ENCODE data around the gene CCR6. TPM values are rescaled to one million over a fixed set of nuclear protein-coding genes. Genes with fewer than 3 reads are reported as not detected.

CCR6 gene
- total and polyA plus RNA-seq, 2 of the 13 experiments (the other 11 are each of a cell fraction or from before 2014, with no cell fraction given), result 4.5 to 8.7 TPM

DNA sequence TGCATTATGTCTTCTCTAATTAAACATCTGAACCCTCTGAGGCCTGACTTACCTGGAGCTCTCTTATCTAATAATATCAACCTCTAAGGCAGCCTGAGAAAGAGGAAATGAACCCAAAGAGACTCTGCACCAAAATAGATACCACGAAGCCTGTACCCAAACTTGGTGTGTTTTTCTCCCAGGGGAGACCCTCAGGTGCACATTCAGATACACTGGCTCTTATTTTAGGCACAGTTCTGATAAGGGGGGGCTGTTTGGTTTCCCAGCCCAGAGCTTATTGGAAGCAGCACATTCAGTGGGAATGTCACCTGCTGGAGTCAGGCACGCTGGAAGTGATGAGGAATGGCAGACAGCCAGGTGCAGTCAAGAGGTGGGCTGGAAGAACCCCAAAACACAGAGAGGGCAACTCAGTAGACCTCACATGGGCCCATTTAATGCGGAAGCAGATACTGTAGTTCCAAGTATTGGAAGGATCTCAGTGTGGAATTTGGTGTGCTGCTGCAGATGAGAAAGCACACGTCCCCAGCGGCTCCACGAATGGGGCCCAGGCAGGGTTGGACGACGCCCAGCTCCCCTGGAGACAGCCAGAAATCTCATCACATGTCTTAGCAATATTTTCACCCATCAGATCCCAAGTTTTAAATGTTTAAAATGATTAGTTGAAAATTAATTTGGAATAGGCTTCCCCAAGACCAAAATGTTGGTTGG is 9.7 kb upstream of the CCR6 start:
- no peak overlapping the region for H2AFZ ChIP-seq (ENCODE audit: low read length)
- TF ChIP-seq KDM1A (CRISPR knock-in tag; IDR thresholded peaks at IDR 0.05) (no peak), DNMT3B (CRISPR knock-in tag; conservative IDR thresholded peaks at IDR 0.05) (no peak), ZNF75D (CRISPR knock-in tag; IDR thresholded peaks at IDR 0.05; ENCODE audit: borderline replicate concordance) (no peak), GFI1 (CRISPR knock-in tag; IDR thresholded peaks at IDR 0.05; ENCODE audit: borderline replicate concordance) (no peak), FOXA1 (IDR thresholded peaks at IDR 0.05) (no peak), FOXA1 (CRISPR knock-in tag; IDR thresholded peaks at IDR 0.05) (no peak), DNMT1 (CRISPR knock-in tag; IDR thresholded peaks at IDR 0.05) (no peak), ZNF678 (CRISPR knock-in tag; IDR thresholded peaks at IDR 0.05) (no peak), ZNF335 (CRISPR knock-in tag; IDR thresholded peaks at IDR 0.05) (no peak)
- TF ChIP-seq, protein P1, sequence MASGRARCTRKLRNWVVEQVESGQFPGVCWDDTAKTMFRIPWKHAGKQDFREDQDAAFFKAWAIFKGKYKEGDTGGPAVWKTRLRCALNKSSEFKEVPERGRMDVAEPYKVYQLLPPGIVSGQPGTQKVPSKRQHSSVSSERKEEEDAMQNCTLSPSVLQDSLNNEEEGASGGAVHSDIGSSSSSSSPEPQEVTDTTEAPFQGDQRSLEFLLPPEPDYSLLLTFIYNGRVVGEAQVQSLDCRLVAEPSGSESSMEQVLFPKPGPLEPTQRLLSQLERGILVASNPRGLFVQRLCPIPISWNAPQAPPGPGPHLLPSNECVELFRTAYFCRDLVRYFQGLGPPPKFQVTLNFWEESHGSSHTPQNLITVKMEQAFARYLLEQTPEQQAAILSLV (CRISPR knock-in tag; IDR thresholded peaks at IDR 0.05; ENCODE audit: borderline replicate concordance), result no peak
- TF ChIP-seq, protein P2, sequence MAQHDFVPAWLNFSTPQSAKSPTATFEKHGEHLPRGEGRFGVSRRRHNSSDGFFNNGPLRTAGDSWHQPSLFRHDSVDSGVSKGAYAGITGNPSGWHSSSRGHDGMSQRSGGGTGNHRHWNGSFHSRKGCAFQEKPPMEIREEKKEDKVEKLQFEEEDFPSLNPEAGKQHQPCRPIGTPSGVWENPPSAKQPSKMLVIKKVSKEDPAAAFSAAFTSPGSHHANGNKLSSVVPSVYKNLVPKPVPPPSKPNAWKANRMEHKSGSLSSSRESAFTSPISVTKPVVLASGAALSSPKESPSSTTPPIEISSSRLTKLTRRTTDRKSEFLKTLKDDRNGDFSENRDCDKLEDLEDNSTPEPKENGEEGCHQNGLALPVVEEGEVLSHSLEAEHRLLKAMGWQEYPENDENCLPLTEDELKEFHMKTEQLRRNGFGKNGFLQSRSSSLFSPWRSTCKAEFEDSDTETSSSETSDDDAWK (CRISPR knock-in tag; IDR thresholded peaks at IDR 0.05), result no peak
- TF ChIP-seq, protein P3, sequence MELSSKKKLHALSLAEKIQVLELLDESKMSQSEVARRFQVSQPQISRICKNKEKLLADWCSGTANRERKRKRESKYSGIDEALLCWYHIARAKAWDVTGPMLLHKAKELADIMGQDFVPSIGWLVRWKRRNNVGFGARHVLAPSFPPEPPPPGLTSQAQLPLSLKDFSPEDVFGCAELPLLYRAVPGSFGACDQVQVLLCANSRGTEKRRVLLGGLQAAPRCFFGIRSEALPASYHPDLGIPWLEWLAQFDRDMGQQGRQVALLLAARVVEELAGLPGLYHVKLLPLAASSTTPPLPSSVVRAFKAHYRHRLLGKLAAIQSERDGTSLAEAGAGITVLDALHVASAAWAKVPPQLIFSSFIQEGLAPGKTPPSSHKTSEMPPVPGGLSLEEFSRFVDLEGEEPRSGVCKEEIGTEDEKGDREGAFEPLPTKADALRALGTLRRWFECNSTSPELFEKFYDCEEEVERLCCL (CRISPR knock-in tag; IDR thresholded peaks at IDR 0.05; ENCODE audit: borderline replicate concordance), result no peak
- TF ChIP-seq, protein P4, sequence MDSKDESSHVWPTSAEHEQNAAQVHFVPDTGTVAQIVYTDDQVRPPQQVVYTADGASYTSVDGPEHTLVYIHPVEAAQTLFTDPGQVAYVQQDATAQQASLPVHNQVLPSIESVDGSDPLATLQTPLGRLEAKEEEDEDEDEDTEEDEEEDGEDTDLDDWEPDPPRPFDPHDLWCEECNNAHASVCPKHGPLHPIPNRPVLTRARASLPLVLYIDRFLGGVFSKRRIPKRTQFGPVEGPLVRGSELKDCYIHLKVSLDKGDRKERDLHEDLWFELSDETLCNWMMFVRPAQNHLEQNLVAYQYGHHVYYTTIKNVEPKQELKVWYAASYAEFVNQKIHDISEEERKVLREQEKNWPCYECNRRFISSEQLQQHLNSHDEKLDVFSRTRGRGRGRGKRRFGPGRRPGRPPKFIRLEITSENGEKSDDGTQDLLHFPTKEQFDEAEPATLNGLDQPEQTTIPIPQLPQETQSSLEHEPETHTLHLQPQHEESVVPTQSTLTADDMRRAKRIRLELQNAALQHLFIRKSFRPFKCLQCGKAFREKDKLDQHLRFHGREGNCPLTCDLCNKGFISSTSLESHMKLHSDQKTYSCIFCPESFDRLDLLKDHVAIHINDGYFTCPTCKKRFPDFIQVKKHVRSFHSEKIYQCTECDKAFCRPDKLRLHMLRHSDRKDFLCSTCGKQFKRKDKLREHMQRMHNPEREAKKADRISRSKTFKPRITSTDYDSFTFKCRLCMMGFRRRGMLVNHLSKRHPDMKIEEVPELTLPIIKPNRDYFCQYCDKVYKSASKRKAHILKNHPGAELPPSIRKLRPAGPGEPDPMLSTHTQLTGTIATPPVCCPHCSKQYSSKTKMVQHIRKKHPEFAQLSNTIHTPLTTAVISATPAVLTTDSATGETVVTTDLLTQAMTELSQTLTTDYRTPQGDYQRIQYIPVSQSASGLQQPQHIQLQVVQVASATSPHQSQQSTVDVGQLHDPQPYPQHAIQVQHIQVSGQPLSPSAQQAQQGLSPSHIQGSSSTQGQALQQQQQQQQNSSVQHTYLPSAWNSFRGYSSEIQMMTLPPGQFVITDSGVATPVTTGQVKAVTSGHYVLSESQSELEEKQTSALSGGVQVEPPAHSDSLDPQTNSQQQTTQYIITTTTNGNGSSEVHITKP (CRISPR knock-in tag; IDR thresholded peaks at IDR 0.05; ENCODE audit: low read depth), result no peak
- TF ChIP-seq, protein P5, sequence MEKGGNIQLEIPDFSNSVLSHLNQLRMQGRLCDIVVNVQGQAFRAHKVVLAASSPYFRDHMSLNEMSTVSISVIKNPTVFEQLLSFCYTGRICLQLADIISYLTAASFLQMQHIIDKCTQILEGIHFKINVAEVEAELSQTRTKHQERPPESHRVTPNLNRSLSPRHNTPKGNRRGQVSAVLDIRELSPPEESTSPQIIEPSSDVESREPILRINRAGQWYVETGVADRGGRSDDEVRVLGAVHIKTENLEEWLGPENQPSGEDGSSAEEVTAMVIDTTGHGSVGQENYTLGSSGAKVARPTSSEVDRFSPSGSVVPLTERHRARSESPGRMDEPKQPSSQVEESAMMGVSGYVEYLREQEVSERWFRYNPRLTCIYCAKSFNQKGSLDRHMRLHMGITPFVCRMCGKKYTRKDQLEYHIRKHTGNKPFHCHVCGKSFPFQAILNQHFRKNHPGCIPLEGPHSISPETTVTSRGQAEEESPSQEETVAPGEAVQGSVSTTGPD (CRISPR knock-in tag; IDR thresholded peaks at IDR 0.05), result no peak
- WGBS (ENCODE audit: low lambda C conversion rate), result 20% methylated on average over 8 of the region's 8 CpGs
- ATAC-seq, result no peak
- intact Hi-C loops (cut with micrococcal nuclease; ENCODE audit: unreplicated experiment), result no loop called here
- H3K27ac ChIP-seq (ENCODE audit: extremely low read length, insufficient read depth, low read length), result no peak overlapping the region
- CTCF ChIA-PET (ENCODE audit: low intra/inter-chr PET ratio, low total read pairs), result no interaction called here
- H3K27me3 ChIP-seq (ENCODE audit: control insufficient read depth in 1 of 2, insufficient read depth in 2 of 2, low read length in 2 of 2), result peaks cover 2 to 57% of the 10 kb centered on the region in 2 experiments; a peak in 4 of 5 replicates
- FAIRE-seq, result no peak
- POLR2A ChIA-PET, result no interaction called here
- H3K9ac ChIP-seq (ENCODE audit: insufficient read depth, low read depth, low read length), result no peak overlapping the region
- H3K4me1 ChIP-seq (ENCODE audit: insufficient read depth, low read length), result peaks cover 17% of the 10 kb centered on the region
- no TSS peak for BruUV-seq (replicated peaks)
- no peaks in the 10 kb centered on the region for H3K36me3 ChIP-seq (replicated peaks in 1 of 2; ENCODE audit: control insufficient read depth in 1 of 2, insufficient read depth in 2 of 2, low read length in 2 of 2)
- no peaks in the 10 kb centered on the region for H4K20me1 ChIP-seq (ENCODE audit: insufficient read depth, low read length)
- in situ Hi-C loops (cut with HindIII; ENCODE audit: extremely low pct_ligation_motif_present, low pct_unique_long_range_greater_than_20kb), result no loop called here
- no peak for DNase-seq (ENCODE audit: low spot score)
- H3K4me2 ChIP-seq (ENCODE audit: low read depth, low read length), result no peak overlapping the region
- no peaks in the 10 kb centered on the region for H3K79me2 ChIP-seq (ENCODE audit: insufficient read depth, low read length)
- H3K4me3 ChIP-seq (replicated peaks in 1 of 3; ENCODE audit: insufficient read depth in 1 of 3, low read depth in 2 of 3, low read length in 3 of 3), result no peak overlapping the region
- no peaks in the 10 kb centered on the region for H3K9me3 ChIP-seq (ENCODE audit: low read length)

All from HepG2 (cell line).